SK-N-SH treated with all-trans-retinoic acid at 6 μM for 48 hours (cell line): Measurements from ENCODE around the gene CDC34.

Experiments used
- ARNTL ChIP-seq: fragments of 450-650 bp; formaldehyde crosslinking; IDR thresholded peaks from 2 replicates; pipeline ENCODE4 v1.5.0; 2020; ENCODE audit warnings: low read depth, mild to moderate bottlenecking, moderate library complexity, borderline replicate concordance
- CREB5 ChIP-seq: fragments of 250-450 bp; sonication (Bioruptor Pico); IDR thresholded peaks from 2 replicates; pipeline ENCODE4 v1.5.1; 2020; ENCODE audit warnings: low read depth, mild to moderate bottlenecking, moderate library complexity
- PPARA ChIP-seq: fragments of 250-450 bp; sonication (Bioruptor Pico); IDR thresholded peaks from 2 replicates; pipeline ENCODE4 v1.5.0; 2020; ENCODE audit warnings: mild to moderate bottlenecking, borderline replicate concordance
- RARB ChIP-seq: fragments of 250-450 bp; sonication (Bioruptor Pico); IDR thresholded peaks from 2 replicates; pipeline ENCODE4 v1.8.0; 2021; ENCODE audit warnings: mild to moderate bottlenecking, moderate library complexity
- TOX ChIP-seq: fragments of 250-450 bp; sonication (Bioruptor Pico); IDR thresholded peaks from 2 replicates; pipeline ENCODE4 v1.8.0; 2021; ENCODE audit warnings: mild to moderate bottlenecking, moderate library complexity, borderline replicate concordance
- ZC3H10 ChIP-seq: fragments of 250-450 bp; sonication (Bioruptor Pico); IDR thresholded peaks from 2 replicates; pipeline ENCODE4 v1.5.1; 2021; ENCODE audit warnings: mild to moderate bottlenecking, moderate library complexity
- ZFP3 ChIP-seq: fragments of 250-450 bp; sonication (Bioruptor Pico); IDR thresholded peaks from 2 replicates; pipeline ENCODE4 v1.5.0; 2020; ENCODE audit warnings: mild to moderate bottlenecking, moderate library complexity
- ZFP30 ChIP-seq: fragments of 450-650 bp; formaldehyde crosslinking; IDR thresholded peaks from 2 replicates; pipeline ENCODE4 v1.5.0; 2022; ENCODE audit warnings: mild to moderate bottlenecking, moderate library complexity
- ZNF565 ChIP-seq: fragments of 450-650 bp; formaldehyde crosslinking; conservative IDR thresholded peaks from 2 replicates; pipeline ENCODE4 v1.5.0; 2020; ENCODE audit warnings: low read depth, mild to moderate bottlenecking, moderate library complexity
- ZNF70 ChIP-seq: fragments of 450-650 bp; formaldehyde crosslinking; IDR thresholded peaks from 2 replicates; pipeline ENCODE4 v1.5.0; 2020; ENCODE audit warnings: mild to moderate bottlenecking, moderate library complexity
- ZNF8 ChIP-seq: fragments of 450-650 bp; formaldehyde crosslinking; IDR thresholded peaks from 2 replicates; pipeline ENCODE4 v1.5.0; 2020; ENCODE audit warnings: mild to moderate bottlenecking, moderate library complexity
- TF ChIP-seq, protein P1 (sequence below): fragments of 250-450 bp; sonication (Bioruptor Pico); IDR thresholded peaks from 2 replicates; pipeline ENCODE4 v1.8.0; 2020; ENCODE audit warnings: mild to moderate bottlenecking, moderate library complexity, borderline replicate concordance

GRCh38 chr19:496986-497385 lies 34.6 kb upstream of the CDC34 start:
- no peak for TF ChIP-seq ZC3H10
- TF ChIP-seq ARNTL (CRISPR knock-in tag): no peak
- no peak for TF ChIP-seq RARB (CRISPR knock-in tag)
- TF ChIP-seq ZNF70 (CRISPR knock-in tag): no peak
- TF ChIP-seq TOX (CRISPR knock-in tag): no peak
- no peak for TF ChIP-seq ZNF565 (CRISPR knock-in tag)
- TF ChIP-seq ZNF8 (CRISPR knock-in tag): no peak
- TF ChIP-seq, protein P1, sequence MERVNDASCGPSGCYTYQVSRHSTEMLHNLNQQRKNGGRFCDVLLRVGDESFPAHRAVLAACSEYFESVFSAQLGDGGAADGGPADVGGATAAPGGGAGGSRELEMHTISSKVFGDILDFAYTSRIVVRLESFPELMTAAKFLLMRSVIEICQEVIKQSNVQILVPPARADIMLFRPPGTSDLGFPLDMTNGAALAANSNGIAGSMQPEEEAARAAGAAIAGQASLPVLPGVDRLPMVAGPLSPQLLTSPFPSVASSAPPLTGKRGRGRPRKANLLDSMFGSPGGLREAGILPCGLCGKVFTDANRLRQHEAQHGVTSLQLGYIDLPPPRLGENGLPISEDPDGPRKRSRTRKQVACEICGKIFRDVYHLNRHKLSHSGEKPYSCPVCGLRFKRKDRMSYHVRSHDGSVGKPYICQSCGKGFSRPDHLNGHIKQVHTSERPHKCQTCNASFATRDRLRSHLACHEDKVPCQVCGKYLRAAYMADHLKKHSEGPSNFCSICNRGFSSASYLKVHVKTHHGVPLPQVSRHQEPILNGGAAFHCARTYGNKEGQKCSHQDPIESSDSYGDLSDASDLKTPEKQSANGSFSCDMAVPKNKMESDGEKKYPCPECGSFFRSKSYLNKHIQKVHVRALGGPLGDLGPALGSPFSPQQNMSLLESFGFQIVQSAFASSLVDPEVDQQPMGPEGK (CRISPR knock-in tag): no peak
- no peak for TF ChIP-seq PPARA (CRISPR knock-in tag)
- TF ChIP-seq CREB5 (CRISPR knock-in tag): no peak
- TF ChIP-seq ZFP30 (CRISPR knock-in tag): no peak
- TF ChIP-seq ZFP3 (CRISPR knock-in tag): no peak
